GM21576 (cell line): ENCODE measurements around the gene UBE2E1.
"Not testable (repeated sequence)": the region's sequence is repeated elsewhere in the genome, so short reads cannot be mapped to it uniquely, and the experiment has no call there.

Experiments
- ATAC-seq: cut with Tn5 transposase; IDR thresholded peaks from one replicate; pipeline ENCODE4 v1.9.1; 2021; ENCODE audit warnings: mild to moderate bottlenecking, moderate library complexity; ENCODE audit not compliant: unreplicated experiment

UBE2E1 gene

DNA sequence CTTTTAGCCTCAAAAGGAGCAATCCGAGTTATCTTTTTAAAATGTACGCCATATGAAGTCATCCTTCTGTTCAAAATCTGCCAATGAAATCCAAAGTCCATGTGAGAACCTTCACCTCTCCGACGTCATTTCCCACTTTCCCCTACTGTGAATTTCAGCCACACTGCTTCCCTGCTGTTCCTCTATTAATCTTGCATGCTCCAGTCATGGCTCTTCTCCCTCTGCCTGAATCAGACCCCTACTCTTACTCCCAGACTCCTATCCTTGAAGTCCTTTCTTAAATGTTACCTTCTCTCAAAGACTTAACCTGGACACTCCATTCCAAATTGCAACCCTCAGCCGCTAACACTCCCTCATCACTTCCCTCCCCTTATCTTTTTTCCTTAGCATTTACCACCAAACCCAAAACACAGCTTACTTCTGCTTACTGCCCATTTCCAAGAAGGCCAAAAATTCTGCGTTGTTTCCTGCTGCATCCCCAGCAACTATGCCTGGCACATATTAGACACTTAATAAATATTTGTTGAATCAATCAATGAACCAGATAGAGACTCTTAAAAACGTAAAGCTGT, 109.9 kb downstream of the UBE2E1 start:
- no peak for ATAC-seq

DNA sequence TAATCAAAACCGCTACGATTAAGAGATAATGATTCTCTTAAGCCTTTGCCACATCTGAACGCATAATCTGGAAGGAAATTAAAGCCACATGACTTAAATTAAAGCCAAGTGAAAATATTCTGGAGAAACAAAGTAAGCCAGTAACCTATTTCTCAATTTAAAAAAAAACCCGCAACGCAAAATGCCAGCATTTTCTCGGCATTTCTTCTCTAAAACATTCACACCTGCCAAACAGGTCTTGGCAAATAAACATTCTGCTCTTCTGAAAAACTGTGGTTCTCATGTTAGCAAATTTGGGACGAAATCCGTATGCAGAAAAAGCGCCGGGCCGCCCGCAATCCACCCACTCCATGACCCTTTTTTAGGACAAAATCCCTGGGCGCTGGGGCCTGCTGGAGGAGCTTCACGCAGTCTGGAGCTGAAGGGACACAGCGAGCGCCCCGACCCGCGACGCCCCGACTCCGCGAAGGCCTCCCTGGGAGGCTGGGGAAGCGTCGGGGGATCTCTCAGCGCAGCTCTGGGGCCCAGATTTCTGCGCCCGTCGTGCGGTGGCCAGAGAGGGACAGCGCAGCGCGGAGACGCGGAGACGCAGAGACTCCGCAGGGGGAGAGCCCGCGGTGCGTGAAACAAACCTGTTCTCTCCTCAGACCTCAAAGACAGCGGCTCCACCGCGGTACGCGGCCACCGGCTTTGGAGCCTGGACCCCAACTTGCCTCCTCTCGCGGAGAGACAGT, 110.6 kb downstream of the UBE2E1 start:
- ATAC-seq = peak; percentile 42

DNA sequence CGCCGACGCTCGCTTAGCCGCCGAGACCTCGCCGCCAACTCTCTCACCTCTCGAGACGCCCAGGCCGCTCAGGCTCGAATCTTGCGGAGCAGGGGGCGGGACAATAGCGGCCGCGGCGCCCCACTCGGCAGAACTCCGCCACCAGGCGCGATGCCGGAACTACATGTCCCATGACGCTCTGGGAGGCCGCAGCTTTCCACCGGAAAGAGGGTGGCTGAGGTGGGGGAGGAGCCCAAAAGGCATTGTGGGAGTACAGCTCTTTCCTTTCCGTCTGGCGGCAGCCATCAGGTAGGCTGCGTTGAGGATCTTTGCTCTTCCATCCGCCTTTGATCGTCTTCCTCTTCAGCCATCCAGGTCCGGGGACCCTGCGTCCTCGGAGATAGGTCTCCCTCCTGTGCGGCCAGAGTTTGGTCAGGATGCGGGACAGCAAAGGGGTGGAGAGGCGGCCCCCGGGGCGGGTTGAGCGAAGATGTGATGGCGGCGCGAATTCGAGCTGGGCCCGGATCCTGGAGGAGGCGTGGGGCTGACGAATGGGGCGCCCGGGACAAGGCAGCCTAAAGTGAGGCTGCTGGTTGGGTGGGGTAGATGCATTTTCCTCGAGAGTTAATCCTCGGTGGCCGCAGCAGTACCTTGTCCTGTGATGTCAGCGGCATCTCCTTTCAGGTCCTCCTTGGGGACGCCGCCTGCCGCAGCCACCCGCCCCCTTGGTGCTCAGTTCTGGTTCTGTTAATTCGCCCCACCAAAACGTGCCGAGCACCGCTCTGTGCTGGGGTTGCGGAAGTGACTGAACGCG, 111.3 kb downstream of the UBE2E1 start, which contains the start of the genes NKIRAS1 and RPL15:
Gene NKIRAS1 (minus strand): TSS at position 105 of the 793 bp plus-strand sequence. CDS start 6,086 bp downstream, outside the sequence.
Gene RPL15 (plus strand): TSS at position 247 of the 793 bp plus-strand sequence. CDS start 728 bp downstream, outside the sequence.
- peak; percentile 91 for ATAC-seq

DNA sequence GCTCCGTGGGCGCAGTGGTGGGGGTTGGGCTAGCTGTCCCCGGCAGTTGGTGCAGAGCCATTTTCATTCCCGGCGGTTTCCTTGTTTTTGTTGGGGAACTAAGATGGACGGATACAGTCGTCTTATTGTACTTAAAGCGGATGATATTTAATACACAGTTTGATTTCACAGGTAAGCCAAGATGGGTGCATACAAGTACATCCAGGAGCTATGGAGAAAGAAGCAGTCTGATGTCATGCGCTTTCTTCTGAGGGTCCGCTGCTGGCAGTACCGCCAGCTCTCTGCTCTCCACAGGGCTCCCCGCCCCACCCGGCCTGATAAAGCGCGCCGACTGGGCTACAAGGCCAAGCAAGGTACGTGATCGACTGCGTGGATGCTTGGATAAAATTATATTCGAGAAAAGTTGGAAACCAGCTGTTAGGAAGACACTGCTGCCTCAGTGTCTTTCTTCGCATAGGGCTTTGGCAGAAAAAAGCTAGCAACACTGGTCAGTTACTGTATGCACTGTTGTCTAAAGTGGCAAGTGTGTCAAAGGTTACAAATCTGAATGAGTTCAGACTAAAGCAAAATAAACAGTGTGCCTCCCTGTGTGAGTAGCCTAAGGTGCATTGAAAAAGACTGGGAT, 112.0 kb downstream of the UBE2E1 start:
- not testable (repeated sequence) for ATAC-seq

DNA sequence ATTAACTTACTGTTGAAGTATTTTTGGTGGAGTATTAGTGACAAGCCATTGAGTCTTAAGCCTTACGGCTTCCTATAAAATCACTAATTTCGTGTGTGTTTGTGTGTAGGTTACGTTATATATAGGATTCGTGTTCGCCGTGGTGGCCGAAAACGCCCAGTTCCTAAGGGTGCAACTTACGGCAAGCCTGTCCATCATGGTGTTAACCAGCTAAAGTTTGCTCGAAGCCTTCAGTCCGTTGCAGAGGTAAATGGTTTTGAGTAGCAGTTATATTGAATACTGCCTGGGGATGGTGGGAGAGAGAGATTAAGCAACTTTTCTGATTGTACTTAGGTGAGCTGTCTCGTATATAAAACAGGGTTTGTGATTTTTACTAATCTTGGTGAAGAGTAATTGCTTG, 112.6 kb downstream of the UBE2E1 start:
- ATAC-seq = not testable (repeated sequence)

DNA sequence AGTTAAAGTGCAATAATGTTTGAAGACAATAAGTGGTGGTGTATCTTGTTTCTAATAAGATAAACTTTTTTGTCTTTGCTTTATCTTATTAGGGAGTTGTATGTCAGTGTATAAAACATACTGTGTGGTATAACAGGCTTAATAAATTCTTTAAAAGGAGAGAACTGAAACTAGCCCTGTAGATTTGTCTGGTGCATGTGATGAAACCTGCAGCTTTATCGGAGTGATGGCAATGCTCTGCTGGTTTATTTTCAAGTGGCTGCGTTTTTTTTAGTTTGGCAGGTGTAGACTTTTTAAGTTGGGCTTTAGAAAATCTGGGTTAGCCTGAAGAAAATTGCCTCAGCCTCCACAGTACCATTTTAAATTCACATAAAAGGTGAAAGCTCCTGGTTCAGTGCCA, 113.9 kb downstream of the UBE2E1 start:
- ATAC-seq = no peak

DNA sequence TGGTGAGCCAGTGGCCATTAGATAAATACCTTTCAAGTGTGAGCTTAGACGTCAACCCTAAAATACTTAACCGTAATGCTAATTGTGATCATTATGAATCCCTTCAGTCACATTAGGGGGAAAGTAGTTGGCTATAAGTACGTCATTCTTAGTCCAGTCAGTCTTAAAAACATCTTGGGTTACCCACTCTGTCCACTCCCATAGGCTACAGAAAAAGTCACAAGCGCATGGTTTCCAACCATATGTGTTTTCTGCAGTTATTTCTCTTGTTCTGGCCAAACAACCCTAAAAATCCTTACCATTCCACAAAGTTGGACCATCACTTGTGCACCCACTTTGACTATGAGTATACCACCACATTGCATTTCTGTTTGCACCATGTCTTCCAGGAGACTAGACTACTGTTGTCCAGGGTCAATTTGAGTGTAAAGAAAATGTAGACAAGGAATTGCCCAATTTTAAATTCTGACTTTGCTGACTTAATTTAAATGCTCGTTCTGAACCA, 114.4 kb downstream of the UBE2E1 start:
- ATAC-seq = no peak

DNA sequence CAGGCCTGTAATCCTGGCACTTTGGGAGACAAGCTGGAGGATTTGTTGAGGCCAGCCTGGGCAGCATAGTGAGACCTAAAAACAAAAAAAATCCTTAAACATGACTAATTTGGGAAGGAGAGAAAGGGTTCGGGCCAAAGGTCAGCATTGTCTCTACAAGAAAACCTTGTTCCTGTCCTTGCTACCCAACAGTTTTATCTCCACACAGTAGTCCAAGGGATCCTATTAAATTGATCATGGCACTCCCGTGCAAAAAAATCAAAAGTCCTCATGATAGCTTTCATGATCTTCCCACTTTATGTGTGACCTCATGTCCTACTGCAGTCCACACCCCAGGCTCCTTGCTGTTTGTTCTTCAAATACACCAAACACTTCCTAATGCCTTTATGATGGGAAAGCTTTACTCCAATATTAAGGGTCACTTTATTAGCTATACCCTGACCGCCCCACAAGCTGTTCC, 115.3 kb downstream of the UBE2E1 start:
- no peak for ATAC-seq

DNA sequence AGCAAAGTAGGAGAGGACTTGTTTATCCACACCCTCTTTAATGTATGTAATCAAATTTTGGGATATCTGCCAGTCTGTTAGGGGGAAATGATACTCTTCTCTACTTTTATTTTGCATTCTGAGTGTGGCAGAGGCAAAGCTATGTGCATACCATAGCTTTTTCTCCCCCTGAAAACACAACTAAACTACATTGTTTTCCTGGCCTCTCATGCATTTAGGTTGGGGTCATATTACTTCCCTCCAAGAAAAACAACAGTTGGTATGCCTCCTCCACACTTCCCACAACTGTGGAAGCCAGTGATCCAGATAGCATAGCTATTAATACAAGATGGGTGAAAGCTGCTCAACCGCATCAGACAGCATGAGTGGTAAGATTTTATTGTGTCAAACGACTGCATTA, 118.0 kb downstream of the UBE2E1 start:
- no peak for ATAC-seq

DNA sequence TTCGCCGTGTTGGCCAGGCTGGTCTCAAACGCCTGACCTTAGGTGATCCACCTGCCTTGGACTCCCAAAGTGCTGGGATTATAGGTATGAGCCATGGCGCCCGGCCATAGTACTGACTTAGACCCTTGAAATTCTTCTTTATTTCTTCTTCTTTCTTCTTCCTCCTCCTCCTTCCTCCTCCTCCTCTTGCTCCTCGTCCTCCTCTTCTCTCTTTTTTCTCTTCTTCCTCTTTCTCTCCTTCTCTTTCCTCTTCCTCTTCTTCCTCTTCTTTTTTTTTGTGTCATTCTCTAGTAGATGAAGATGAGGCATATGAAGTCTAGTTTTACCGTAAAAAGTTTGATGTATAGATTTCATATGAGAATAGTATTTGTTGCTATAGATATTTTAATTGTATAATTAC, 120.5 kb downstream of the UBE2E1 start:
- ATAC-seq = no peak

DNA sequence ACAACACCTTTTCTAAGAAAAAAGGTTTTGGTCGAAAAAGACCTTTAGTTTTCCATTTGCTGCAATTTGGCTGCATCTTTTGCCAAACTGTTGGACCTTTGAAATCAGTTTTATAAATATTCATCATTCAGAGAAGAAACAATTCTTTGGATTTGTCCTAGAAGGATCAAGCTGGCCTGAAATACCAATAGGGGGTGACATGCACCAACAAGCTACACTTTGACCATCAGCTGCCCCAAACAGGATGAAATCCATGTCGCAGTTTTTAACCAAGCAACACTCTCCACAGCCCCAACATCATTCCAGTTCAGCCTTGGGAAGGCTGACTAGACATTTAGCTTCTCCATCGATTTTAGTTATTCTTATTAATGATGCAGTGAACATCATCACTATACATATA, 121.0 kb downstream of the UBE2E1 start:
- ATAC-seq = no peak

DNA sequence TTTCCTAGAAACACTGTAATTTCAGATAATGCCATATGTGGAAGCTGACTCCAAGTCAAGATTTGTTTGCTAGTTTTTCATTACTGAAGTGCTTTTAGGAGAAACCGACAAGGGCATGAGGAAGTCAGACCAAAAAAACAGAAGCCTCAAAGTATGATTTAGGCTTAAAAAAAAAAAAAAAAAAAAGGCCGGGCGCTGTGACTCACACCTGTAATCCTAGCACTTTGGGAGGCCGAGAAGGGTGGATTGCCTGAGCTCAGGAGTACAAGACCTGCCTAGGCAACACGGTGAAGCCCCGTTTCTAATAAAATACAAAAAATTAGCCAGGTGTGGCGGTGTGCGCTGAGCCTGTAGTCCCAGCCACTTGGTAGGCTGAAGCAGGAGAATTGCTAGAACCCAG, 122.8 kb downstream of the UBE2E1 start:
- ATAC-seq = no peak

DNA sequence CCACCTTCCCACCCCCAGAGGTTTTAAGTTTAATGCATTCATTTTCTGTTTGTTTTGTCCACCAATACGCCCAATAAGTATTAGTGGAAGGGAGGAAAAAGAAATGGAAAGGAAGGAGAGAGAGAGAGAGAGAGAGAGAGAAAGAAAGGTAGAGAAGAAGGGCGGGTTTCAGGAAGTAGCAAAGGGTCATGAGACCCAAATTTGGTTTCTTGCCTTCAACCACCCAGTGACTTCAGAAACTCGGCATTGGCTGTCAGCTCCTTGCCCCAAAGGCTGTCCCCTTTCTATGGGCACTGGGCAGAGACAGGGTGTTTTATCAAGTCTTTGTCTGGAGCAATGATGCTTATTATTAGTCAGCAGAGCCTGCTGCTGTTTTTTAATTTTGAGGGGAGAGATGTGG, 125.8 kb downstream of the UBE2E1 start:
- no peak for ATAC-seq

DNA sequence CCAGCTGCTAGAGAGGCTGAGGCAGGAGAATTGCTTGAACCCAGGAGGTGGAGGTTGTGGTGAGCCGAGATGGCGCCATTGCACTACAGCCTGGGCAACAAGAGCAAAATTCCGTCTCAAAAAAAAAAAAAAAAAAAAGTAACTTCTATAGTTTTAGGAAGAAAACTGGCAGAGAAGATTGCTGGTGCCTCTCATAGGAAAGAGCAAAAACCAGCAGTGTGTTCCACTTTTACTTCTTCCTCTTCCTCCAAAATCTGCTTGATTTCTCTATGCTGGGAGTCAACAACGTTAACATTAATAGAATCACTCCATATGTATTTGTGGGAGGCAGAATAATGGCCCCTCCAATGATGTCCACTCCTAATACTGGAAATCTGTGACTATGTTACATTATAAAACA, 126.8 kb downstream of the UBE2E1 start:
- no peak for ATAC-seq

DNA sequence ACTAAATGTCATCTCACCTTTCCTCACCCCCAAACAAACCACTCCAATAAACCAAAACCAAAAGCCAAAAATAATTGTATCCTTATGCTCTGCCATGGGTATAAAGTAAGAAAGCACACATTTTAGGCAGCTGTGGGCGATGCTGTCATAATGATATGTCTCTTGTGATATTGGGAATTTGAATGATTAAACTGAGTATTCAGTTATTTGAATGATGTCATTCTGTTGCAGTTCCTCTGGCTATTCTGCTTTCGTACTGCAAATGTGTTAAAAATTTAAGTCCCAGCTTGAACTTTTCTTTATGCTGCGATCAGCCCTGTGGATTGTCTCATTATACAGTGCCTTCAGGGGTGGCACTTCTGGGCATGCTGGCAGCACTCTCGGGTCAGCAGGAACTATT, 128.5 kb downstream of the UBE2E1 start:
- ATAC-seq = no peak

DNA sequence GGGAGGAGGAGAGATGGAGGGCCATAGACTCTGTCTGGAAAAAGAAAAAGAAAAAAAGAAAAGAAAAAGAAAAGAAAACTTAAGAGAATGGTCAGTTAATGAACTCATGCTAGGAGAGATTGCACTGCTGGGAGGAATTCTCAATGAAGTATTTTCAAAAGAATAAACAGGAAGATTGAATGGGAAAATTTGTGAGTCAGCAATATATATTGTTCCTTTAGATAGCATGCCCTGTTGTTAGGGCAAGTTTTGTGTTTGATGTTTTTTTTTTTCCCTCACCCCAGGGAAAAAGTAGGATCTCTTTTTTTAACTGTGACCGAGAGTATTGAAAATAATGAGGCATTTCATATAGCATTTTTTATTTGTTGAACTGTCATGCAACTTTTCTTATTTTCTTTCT, 131.5 kb downstream of the UBE2E1 start:
- no peak for ATAC-seq

DNA sequence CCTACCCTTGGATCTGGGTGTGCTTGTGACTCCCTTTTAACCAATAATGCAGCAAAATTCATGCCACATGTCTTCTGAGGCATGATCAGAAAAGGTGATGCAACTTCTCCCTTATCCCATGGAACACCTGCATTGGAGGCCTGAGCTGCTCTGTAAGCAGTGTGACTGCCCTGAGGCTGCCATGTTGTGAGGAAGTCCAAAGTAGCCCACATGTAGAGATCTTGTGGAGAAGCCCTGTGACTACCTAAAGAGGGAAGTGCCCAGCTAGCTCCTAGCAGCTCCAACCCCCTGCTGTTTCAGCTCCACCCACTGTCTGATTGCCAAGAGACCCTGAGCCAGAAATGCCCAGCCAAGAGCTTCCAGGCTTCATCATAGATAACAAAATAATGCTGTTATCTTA, 132.9 kb downstream of the UBE2E1 start:
- ATAC-seq = no peak

DNA sequence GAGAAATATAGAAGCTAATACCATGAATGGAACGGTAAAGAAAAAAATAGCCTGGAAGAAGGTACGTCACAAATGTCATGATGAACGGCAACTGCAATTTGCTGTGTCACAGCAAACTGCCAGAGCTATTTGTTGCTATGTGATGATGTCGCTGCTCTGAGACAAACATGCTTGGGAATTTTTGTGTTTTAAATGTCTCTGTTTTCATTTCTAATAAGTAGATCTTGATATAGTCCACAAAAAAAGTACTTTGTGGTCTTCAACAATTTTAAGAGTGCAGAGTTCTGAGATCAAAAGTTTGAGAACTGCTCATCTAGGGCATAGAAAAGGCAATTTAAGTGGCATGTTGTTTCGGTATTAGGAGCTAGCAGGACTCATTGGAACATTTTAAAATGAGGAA, 135.0 kb downstream of the UBE2E1 start:
- ATAC-seq = no peak
